Measurements from ENCODE around the gene CD164L2. TPM values are rescaled to one million over a fixed set of nuclear protein-coding genes. Genes with fewer than 3 reads are reported as not detected.
"Not testable (repeated sequence)": the region's sequence is repeated elsewhere in the genome, so short reads cannot be mapped to it uniquely, and the experiment has no call there.

CD164L2 gene
- not detected for total RNA-seq

- CTCF ChIA-PET = interaction anchor here (1.0 to 3.8 kb wide), 2 partner anchors 26 to 50 kb away, joined by 4 to 16 read pairs; no protein-coding TSS in a partner anchor
Observed at GRCh38 chr1:27383039-27383605, at the start of gene CD164L2. TSS of gene CD164L2 (minus strand) at chr1:27383333. CDS start at chr1:27383239, 94 bp downstream.

DNA sequence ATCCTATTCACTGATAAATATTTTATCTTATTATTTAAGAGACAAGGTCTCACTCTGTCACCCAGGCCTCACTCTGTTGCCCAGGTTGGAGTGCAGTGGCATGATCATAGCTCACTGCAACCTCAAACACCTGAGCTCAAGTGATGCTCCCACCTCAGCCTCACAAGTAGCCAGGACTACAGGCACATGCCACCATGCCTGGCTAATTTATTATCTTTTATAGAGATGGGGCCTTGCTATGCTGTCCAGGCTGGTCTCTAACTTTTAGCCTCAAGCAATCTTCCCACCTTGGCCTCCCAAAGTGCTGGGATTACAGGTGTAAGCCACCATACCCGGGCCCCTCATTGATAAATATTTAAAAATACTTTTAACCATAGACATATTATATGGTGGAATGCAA, 49.6 kb upstream of the CD164L2 start:
- CTCF ChIA-PET = interaction anchor here (0.7 kb wide), 1 partner anchor 69 kb away, joined by 4 read pairs; no protein-coding TSS in a partner anchor
- POLR2A ChIA-PET = not testable (repeated sequence)

More at GRCh38 chr1:27383039-27383605, at the start of gene CD164L2:
- POLR2A ChIA-PET = no interaction called here

GRCh38 chr1:27431601-27431940, 48.4 kb upstream of the CD164L2 start:
- CTCF ChIA-PET = no interaction called here
- POLR2A ChIA-PET = no interaction called here

DNA sequence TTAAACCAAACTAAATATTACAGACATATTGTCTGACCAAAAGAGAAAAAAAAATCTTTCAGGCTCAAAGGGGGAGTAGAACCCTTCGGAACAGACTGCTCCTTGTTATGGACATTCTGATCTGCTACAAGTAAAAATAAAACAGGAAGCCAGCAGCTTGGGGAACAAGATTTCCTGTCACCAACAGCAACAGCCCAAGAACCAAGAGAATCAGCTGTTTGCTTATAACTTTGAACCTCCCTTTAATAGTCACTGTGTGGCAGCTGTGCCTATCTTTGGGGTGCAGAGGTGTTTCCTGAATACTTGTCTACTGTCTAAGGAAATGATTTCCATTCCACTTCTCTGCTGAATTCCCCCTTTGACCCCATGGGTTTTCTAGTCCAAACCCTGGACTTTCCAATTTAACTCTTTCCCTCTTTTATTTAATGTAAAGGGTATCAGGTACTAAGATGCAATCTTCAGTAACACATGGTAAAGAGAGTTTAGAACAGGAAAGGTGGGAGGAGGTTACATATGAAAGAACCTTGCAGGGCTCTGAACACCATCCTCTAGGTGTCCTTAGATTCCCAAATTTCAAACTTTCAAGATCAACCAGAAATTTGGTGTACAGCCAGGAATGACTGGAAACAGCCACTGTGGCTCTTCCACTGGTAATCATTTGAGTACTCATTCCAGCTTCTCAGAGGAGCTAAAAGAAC, 47.9 kb upstream of the CD164L2 start:
- ChIA-PET CTCF (interaction anchor here (0.6 to 2.1 kb wide), 2 partner anchors 11 to 12 kb away, joined by 3 to 13 read pairs; no protein-coding TSS in a partner anchor), POLR2A (interaction anchor here (1.2 kb wide), 1 partner anchor 15 kb away, joined by 11 read pairs; no protein-coding TSS in a partner anchor)

GRCh38 chr1:27429029-27429425, 45.9 kb upstream of the CD164L2 start:
- POLR2A ChIA-PET = interaction anchor here (0.6 kb wide), 1 partner anchor 74 kb away, joined by 11 read pairs; no protein-coding TSS in a partner anchor
- CTCF ChIA-PET = interaction anchor here (0.7 to 1.7 kb wide), 6 partner anchors 9 to 132 kb away, joined by 3 to 8 read pairs (median 4); no protein-coding TSS in a partner anchor

DNA sequence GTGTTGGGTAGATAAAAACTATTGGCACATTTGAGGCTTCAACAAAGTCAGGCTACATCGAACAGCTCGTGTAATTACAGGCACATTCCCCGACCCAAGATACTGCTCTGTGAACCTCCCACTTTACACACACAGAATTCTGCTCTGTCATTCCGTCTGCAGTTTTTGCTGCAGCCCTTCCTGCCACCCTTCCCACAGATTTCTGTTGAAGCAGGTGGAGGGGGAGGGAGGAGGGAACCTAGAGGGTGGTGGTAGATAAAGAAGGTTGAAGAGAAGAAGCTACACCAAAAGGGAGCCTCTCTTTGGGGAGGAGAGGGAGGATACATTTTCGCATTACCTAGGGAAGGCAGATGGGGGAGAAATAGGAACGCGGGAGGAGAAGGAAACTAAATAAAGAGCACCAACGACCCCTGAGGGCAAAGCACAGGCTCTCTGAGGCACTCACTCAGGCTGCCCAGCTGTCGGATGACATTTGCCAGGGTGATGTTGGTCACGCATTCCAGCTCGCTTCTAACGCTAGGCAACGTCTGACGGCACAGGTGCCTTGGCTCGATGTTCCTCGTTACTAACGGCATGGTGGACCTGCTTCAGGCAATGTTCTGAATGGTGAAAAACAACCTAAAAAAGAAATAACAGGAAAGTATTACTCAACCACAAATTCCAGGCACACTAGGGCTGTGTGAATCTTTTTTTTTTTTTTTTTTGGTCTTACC, 45.3 kb upstream of the CD164L2 start:
- POLR2A ChIA-PET = interaction anchor here (0.6 kb wide), 1 partner anchor 74 kb away, joined by 11 read pairs; no protein-coding TSS in a partner anchor
- CTCF ChIA-PET = interaction anchor here (0.5 to 1.7 kb wide), 6 partner anchors 11 to 132 kb away, joined by 3 to 6 read pairs (median 4); no protein-coding TSS in a partner anchor

- CTCF ChIA-PET = interaction anchor here (0.5 to 1.7 kb wide), 2 partner anchors 10 to 39 kb away, joined by 3 to 4 read pairs; no protein-coding TSS in a partner anchor
- POLR2A ChIA-PET = no interaction called here
Observed at GRCh38 chr1:27427816-27428315, 44.7 kb upstream of the CD164L2 start.

DNA sequence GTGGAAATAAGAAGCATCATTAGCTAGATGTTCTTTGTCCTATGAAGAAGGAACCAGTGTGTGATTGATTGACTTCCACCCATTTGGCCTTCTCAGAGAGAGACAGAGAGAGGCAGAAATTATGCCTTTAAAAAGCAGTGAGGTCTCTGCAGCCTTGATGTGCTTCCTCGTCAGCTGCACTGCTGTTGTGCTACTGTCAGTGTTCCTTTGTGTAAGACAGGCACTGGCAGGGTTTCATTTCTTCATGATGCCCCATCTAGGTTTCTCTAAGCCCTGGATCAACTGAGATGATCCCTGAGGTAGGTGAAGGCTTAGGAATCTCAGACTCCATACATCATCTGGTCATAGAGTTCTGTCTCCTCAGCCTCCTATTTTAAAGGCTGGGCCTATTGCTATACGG, 44.2 kb upstream of the CD164L2 start:
- POLR2A ChIA-PET = no interaction called here

GRCh38 chr1:27423709-27424108, 40.6 kb upstream of the CD164L2 start:
- CTCF ChIA-PET = interaction anchor here (0.6 to 1.0 kb wide), 7 partner anchors 10 to 492 kb away, joined by 3 read pairs; no protein-coding TSS in a partner anchor
- POLR2A ChIA-PET = no interaction called here

More for the DNA sequence above, 44.2 kb upstream of the CD164L2 start:
- CTCF ChIA-PET = interaction anchor here (1.7 kb wide), 1 partner anchor 9 kb away, joined by 4 read pairs; no protein-coding TSS in a partner anchor

- ChIA-PET POLR2A (interaction anchor here (0.6 to 2.1 kb wide), 3 partner anchors 22 to 1328 kb away, joined by 3 to 12 read pairs (median 3); partner anchors contain the start of gene WASF2), CTCF (interaction anchor here (0.9 to 2.9 kb wide), 10 partner anchors 10 to 244 kb away, joined by 3 to 13 read pairs (median 4); no protein-coding TSS in a partner anchor)
Observed at GRCh38 chr1:27418326-27419185, 35.4 kb upstream of the CD164L2 start.

GRCh38 chr1:27417713-27418112, 34.6 kb upstream of the CD164L2 start:
- CTCF ChIA-PET = interaction anchor here (1.0 to 2.4 kb wide), 8 partner anchors 11 to 245 kb away, joined by 3 to 8 read pairs (median 4); no protein-coding TSS in a partner anchor
- POLR2A ChIA-PET = interaction anchor here (2.1 kb wide), 1 partner anchor 73 kb away, joined by 12 read pairs; the partner anchor contains the start of gene WASF2

DNA sequence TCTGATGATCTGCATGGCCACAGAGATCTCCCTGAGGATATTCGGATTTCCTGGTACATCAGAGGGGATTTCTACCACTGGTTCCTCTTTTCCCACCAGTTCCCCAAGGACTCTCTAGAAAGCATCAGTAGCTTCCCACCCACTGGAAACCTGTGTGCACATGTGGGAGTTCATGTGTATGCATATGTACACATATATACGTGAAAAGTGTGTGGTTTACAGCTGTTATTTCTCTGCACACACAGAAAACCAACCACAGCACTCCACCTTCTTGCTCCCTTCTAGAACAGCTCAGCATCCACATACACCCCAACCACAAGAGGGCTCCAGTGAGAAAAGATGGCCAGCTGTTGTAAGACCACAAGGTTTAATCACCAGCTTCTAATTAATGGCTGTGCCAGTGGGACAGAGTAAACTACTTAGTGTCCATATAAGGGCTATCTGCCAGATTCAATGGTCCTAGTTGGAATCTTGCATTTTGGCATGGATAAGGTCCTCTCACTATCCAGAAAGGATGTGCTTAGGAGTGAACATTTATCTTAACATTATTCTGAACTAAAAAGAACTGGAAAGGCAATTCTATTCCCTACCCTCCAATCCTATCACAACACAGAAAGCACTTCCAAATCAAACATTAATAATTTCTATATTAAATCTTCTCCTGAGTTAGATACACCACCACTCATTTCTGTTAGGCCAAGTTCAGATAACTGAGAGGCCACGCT, 33.4 kb upstream of the CD164L2 start:
- ChIA-PET CTCF (interaction anchor here (1.0 to 1.9 kb wide), 12 partner anchors 20 to 191 kb away, joined by 3 to 9 read pairs (median 4); partner anchors contain the start of gene WASF2), POLR2A (interaction anchor here (0.6 to 1.0 kb wide), 2 partner anchors 14 to 254 kb away, joined by 3 to 11 read pairs; no protein-coding TSS in a partner anchor)

DNA sequence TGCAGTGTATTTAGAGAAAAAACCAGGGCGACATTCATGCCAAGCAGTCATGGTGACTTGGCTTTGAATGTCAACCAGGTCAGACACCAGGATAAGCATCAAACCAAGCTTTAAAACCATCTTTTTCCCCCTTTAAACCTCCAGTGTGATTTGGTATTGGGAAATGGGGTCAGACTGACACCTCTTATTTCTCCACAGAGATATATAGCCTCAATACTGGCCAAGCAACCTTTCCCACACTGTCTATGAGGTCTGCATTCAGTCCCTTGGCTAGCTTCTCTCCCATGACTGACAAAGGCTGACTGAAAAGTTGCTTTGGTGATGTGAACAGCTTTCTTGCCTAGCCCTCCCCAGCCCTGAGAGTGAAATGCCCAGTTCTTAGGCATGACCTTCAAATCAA, 31.0 kb upstream of the CD164L2 start:
- ChIA-PET CTCF (interaction anchor here (0.6 to 1.6 kb wide), 5 partner anchors 9 to 357 kb away, joined by 3 to 9 read pairs (median 3); no protein-coding TSS in a partner anchor), POLR2A (interaction anchor here (0.7 to 1.2 kb wide), 2 partner anchors 29 to 30 kb away, joined by 3 read pairs; no protein-coding TSS in a partner anchor)

GRCh38 chr1:27413004-27413403, 29.9 kb upstream of the CD164L2 start:
- POLR2A ChIA-PET = interaction anchor here (0.5 kb wide), 1 partner anchor 158 kb away, joined by 3 read pairs; no protein-coding TSS in a partner anchor

DNA sequence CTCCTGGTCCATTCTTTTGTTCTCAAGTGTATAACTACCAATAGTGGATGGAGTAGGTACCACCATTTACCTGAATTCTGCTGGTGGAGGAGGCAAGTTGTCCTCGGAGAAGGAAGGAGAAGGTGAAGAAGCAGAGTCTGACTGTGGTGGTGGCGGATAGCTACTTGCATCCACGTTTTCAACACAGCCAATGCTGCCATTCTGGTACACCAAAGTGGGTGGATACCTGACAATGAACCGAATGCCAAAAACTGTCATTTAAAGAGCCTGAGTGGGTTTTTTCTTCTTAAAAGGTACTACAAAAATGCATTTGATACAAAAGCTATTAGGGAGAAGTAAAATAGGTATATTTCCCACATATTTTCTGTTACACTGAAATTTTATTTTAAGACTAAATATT, 29.4 kb upstream of the CD164L2 start:
- ChIA-PET CTCF (interaction anchor here (0.6 to 1.5 kb wide), 4 partner anchors 17 to 194 kb away, joined by 3 read pairs; no protein-coding TSS in a partner anchor), POLR2A (no interaction called here)

More at GRCh38 chr1:27413004-27413403, 29.9 kb upstream of the CD164L2 start:
- CTCF ChIA-PET = interaction anchor here (0.6 to 1.5 kb wide), 4 partner anchors 17 to 194 kb away, joined by 3 read pairs; no protein-coding TSS in a partner anchor

DNA sequence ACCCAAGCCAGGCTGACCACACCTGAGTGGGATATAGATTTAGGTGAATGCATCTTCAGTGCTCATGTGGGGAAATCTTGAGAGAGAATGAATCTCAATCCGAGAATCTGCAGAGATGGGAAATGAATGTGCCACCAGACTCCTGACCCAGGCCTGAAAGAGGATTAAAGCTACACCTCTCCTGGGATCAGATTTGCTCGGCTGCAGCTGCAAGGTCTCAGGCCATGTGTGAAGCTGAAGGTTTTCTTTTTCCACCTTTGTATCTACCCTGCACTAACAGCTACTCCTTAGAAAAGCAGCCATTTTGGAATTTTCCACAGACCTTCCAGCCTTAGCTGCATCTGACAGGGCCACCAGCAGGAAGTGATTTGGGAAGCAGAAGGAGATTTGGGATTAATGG, 27.6 kb upstream of the CD164L2 start:
- ChIA-PET POLR2A (no interaction called here), CTCF (interaction anchor here (0.6 to 1.2 kb wide), 3 partner anchors 114 to 493 kb away, joined by 3 to 5 read pairs (median 3); no protein-coding TSS in a partner anchor)

DNA sequence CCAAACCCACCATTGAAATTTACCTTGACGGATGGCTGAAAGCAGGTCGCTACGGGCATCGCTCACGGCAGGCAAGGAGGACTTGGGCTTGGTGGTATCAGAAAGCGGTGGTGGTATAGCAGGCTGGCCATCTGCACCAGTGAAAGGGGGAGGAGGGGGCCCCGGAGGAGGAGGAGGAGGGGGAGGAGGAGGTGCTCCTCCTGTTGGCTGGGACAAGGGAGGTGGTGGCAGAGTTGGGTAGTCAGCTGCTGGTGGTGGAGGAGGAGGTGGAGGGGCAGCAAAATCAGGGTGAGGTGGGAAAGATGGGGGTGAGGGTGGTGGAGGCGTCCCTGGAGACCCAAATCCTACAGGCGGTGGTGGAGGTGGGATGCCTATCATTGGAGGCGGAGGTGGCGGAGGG, 26.5 kb upstream of the CD164L2 start:
- ChIA-PET POLR2A (interaction anchor here (0.5 to 0.6 kb wide), 2 partner anchors 101 to 1110 kb away, joined by 3 read pairs; no protein-coding TSS in a partner anchor), CTCF (interaction anchor here (0.7 to 1.1 kb wide), 2 partner anchors 113 to 334 kb away, joined by 4 to 5 read pairs; no protein-coding TSS in a partner anchor)
